Fibroblast of lung (primary cell): ENCODE data around the gene NCKAP5. TPM values are rescaled to one million over a fixed set of nuclear protein-coding genes. Genes with fewer than 3 reads are reported as not detected.

Experiments
- DNase-seq, 2 donors: peaks; one replicate each; pipeline versions ENCODE4 v3.0.0 to v3.0.0-alpha.2; 2010; ENCODE audit warnings: low read depth in 2 of 2
- H2AFZ ChIP-seq: 2 replicates; pipeline ENCODE4 v1.5.1; 2012; ENCODE audit warnings: low read length, control low read depth, inconsistent platforms
- H3K27ac ChIP-seq: 2 replicates; pipeline ENCODE4 v1.5.1; 2011; ENCODE audit warnings: low read length, control low read depth; ENCODE audit not compliant: insufficient read depth
- H3K27me3 ChIP-seq: 2 replicates; pipeline ENCODE4 v1.5.1; 2011; ENCODE audit warnings: mild to moderate bottlenecking, low read length; ENCODE audit not compliant: control insufficient read depth, insufficient read depth
- H3K36me3 ChIP-seq: 2 replicates; pipeline ENCODE4 v1.5.1; 2011; ENCODE audit warnings: low read length; ENCODE audit not compliant: control insufficient read depth, insufficient read depth
- H3K4me1 ChIP-seq: 2 replicates; pipeline ENCODE4 v1.5.1; 2011; ENCODE audit warnings: low read length; ENCODE audit not compliant: control insufficient read depth, insufficient read depth; ENCODE audit errors: extremely low read depth
- H3K4me2 ChIP-seq: 2 replicates; pipeline ENCODE4 v1.5.1; 2011; ENCODE audit warnings: low read length, control low read depth; ENCODE audit not compliant: insufficient read depth; ENCODE audit errors: extremely low read depth
- H3K4me3 ChIP-seq, 4 experiments: fragments of 200-600 bp in 1 of 4; sonication (generic) in 1 of 4; replicated peaks in 1 of 4; 2 replicates each; pipeline ENCODE4 v1.5.1; 2011 to 2016; ENCODE audit warnings: low read length in 4 of 4, low read depth in 3 of 4, mild to moderate bottlenecking in 3 of 4, control low read depth in 2 of 4, inconsistent platforms in 1 of 4, mixed read lengths in 1 of 4; ENCODE audit not compliant: insufficient read depth in 1 of 4; ENCODE audit errors: control extremely low read depth in 1 of 4
- H3K79me2 ChIP-seq: 2 replicates; pipeline ENCODE4 v1.5.1; 2012; ENCODE audit warnings: mild to moderate bottlenecking, low read length, inconsistent platforms; ENCODE audit not compliant: control insufficient read depth, insufficient read depth
- H3K9ac ChIP-seq: 2 replicates; pipeline ENCODE4 v1.5.1; 2011; ENCODE audit warnings: mild to moderate bottlenecking, low read length, control low read depth; ENCODE audit not compliant: insufficient read depth
- H3K9me3 ChIP-seq: 2 replicates; pipeline ENCODE4 v1.5.1; 2012; ENCODE audit warnings: low read depth, low read length; ENCODE audit not compliant: control insufficient read depth, insufficient read depth
- H4K20me1 ChIP-seq: 2 replicates; pipeline ENCODE4 v1.5.1; 2011; ENCODE audit warnings: low read length; ENCODE audit not compliant: control insufficient read depth, insufficient read depth; ENCODE audit errors: extremely low read depth
- CTCF ChIP-seq, 2 donors: IDR thresholded peaks in 1 of 2; conservative IDR thresholded peaks in 1 of 2; 1 replicate in 1 of 2; 2 replicates in 1 of 2; pipeline ENCODE4 v1.5.1; 2011 to 2012; ENCODE audit warnings: low read length in 2 of 2, control low read depth in 1 of 2, inconsistent platforms in 1 of 2, low read depth in 1 of 2, mild to moderate bottlenecking in 1 of 2
- EZH2 ChIP-seq: IDR thresholded peaks from 2 replicates; pipeline ENCODE4 v1.5.1; 2012; ENCODE audit warnings: low read length, control low read depth, mild to moderate bottlenecking; ENCODE audit errors: missing control alignments
- polyA plus RNA-seq, 2 donors: library from polyadenylated mRNA; depleted of rRNA in 1 of 2; stranded (reverse) in 1 of 2; unstranded in 1 of 2; fragments of >200 nt; gene quantifications; 2 replicates each; pipeline ENCODE4 v1.2.1, GENCODE V29; 2011 to 2012; ENCODE audit warnings: missing spikeins in 1 of 2
- total RNA-seq: library from RNA; depleted of rRNA; stranded (reverse); fragments of >200 nt; gene quantifications from 2 replicates; pipeline ENCODE4 v1.2.1, GENCODE V29; 2014

NCKAP5 gene
- total and polyA plus RNA-seq, 2 donors (not counting 1 experiment from before 2014, with no cell fraction given) = 2.6 to 6.2 TPM

- Histone ChIP-seq H3K9ac (no peak overlapping the region), H3K4me3 (no peak overlapping the region), H3K4me2 (no peak overlapping the region), H3K9me3 (no peaks in the 10 kb centered on the region), H4K20me1 (no peaks in the 10 kb centered on the region), H3K4me1 (no peaks in the 10 kb centered on the region), H2AFZ (no peak overlapping the region), H3K27me3 (no peaks in the 10 kb centered on the region), H3K36me3 (no peaks in the 10 kb centered on the region), H3K79me2 (no peaks in the 10 kb centered on the region), H3K27ac (no peak overlapping the region)
- TF ChIP-seq CTCF (conservative IDR thresholded peaks at IDR 0.05 in 1 of 2, IDR thresholded peaks at IDR 0.05 in 1 of 2; ENCODE audit: low read depth in 1 of 2, low read length in 2 of 2) (no peak), EZH2 (no peak)
- DNase-seq = peak in 1 of 2 donors; percentile 17
These were observed 44.9 kb downstream of the NCKAP5 start for GRCh38 chr2:133523406-133523805.

GRCh38 chr2:133522204-133522603 is 46.1 kb downstream of the NCKAP5 start:
- H3K27ac ChIP-seq = no peak overlapping the region
- H4K20me1 ChIP-seq = no peaks in the 10 kb centered on the region
- H3K4me1 ChIP-seq = no peaks in the 10 kb centered on the region
- no peak overlapping the region for H3K9ac ChIP-seq
- H2AFZ ChIP-seq = no peak overlapping the region
- no peak for DNase-seq
- H3K4me2 ChIP-seq = no peak overlapping the region
- H3K9me3 ChIP-seq = no peaks in the 10 kb centered on the region
- H3K27me3 ChIP-seq = no peaks in the 10 kb centered on the region
- H3K79me2 ChIP-seq = no peaks in the 10 kb centered on the region
- no peak for TF ChIP-seq CTCF (conservative IDR thresholded peaks at IDR 0.05 in 1 of 2, IDR thresholded peaks at IDR 0.05 in 1 of 2; ENCODE audit: low read depth in 1 of 2, low read length in 2 of 2)
- no peak for TF ChIP-seq EZH2
- no peak overlapping the region for H3K4me3 ChIP-seq
- no peaks in the 10 kb centered on the region for H3K36me3 ChIP-seq

- H3K9me3 ChIP-seq = no peaks in the 10 kb centered on the region
- no peak overlapping the region for H2AFZ ChIP-seq
- peak in 1 of 2 donors; percentile 11 for DNase-seq
- H3K4me2 ChIP-seq = no peak overlapping the region
- no peaks in the 10 kb centered on the region for H3K4me1 ChIP-seq
- H3K27me3 ChIP-seq = no peaks in the 10 kb centered on the region
- no peak overlapping the region for H3K27ac ChIP-seq
- H3K79me2 ChIP-seq = no peaks in the 10 kb centered on the region
- no peak overlapping the region for H3K4me3 ChIP-seq
- no peaks in the 10 kb centered on the region for H3K36me3 ChIP-seq
- TF ChIP-seq EZH2 = no peak
- no peak for TF ChIP-seq CTCF (conservative IDR thresholded peaks at IDR 0.05 in 1 of 2, IDR thresholded peaks at IDR 0.05 in 1 of 2; ENCODE audit: low read depth in 1 of 2, low read length in 2 of 2)
- no peak overlapping the region for H3K9ac ChIP-seq
- H4K20me1 ChIP-seq = no peaks in the 10 kb centered on the region
These were observed 47.0 kb downstream of the NCKAP5 start for GRCh38 chr2:133521146-133521745.
